Regular cardiac myocyte (primary cell): ENCODE results near the gene TSGA10IP. TPM values are rescaled to one million over a fixed set of nuclear protein-coding genes. Genes with fewer than 3 reads are reported as not detected.

Experiments
- total RNA-seq: library from RNA; depleted of rRNA; stranded (reverse); fragments of >200 nt; gene quantifications from 2 replicates; pipeline ENCODE4 v1.2.3, GENCODE V29; 2014

Gene TSGA10IP
- total RNA-seq = not detected in 2 replicates

DNA sequence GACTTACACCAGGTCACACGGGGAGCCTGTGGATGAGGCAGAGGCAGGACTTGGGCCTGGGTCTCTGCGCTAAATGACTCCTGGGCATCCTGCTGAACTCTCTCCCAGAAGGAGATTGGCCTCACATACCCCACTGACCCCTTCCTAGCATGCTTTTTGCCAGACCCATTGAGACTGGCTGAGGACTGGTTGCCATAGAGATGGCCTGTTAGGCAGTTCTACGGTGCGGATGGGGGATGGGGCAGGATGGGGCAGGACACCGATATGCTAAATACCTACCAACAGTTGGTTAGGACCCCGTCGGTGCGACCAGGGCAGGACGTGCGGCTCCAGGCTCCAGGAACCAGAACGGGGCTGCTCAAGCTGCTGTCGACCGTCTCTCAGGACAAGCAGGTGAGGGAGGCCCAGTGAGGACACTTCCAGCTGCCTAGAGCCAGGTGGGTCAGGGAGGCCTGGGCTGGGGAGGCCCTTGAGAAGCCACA is at the start of gene TSGA10IP:
TSS of gene TSGA10IP (plus strand) at position 51 of the 482 bp plus-strand sequence. CDS start at position 247, 196 bp downstream.

DNA sequence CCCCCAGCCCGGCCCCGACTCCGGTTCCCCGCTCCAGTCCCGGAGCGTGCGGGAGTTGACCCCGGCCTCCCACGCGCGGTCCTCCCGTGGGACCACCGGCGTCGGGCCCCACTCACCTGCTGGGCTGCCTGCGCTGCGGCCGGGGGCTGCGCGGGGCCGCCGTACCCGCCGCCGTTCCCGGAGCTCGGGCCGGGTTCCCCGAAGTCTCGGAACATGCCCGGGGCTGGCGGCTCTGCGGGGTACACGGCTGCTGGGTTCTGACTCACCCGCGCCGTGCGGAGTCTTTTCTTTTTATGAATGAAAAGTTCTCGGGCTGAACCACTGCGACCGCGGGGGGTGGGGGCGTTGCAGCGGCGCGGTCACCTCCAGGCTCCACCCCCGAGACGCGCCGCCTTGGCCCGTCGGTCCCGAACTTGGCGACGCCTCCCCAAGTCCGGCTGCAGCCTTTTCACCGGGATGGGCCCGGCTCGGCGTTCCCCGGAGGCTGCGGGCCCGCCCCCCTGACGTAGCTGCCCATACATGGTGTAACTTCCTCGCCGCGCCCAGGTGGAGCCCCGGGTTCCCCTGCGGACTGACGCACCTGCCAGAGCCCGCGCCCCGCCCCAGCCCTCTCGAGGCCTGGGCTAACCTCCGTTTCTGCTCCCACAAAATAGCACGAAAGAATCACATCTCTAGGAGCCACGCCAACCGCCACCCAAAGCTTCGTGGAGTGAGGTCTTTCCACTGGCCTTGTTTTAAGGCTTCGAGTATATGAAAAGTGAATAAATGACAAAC is 45.0 kb upstream of the TSGA10IP start, which contains the start of gene FOSL1:
TSS of gene FOSL1 (minus strand) at position 264 of the 774 bp plus-strand sequence. CDS start at position 215, 49 bp downstream.

DNA sequence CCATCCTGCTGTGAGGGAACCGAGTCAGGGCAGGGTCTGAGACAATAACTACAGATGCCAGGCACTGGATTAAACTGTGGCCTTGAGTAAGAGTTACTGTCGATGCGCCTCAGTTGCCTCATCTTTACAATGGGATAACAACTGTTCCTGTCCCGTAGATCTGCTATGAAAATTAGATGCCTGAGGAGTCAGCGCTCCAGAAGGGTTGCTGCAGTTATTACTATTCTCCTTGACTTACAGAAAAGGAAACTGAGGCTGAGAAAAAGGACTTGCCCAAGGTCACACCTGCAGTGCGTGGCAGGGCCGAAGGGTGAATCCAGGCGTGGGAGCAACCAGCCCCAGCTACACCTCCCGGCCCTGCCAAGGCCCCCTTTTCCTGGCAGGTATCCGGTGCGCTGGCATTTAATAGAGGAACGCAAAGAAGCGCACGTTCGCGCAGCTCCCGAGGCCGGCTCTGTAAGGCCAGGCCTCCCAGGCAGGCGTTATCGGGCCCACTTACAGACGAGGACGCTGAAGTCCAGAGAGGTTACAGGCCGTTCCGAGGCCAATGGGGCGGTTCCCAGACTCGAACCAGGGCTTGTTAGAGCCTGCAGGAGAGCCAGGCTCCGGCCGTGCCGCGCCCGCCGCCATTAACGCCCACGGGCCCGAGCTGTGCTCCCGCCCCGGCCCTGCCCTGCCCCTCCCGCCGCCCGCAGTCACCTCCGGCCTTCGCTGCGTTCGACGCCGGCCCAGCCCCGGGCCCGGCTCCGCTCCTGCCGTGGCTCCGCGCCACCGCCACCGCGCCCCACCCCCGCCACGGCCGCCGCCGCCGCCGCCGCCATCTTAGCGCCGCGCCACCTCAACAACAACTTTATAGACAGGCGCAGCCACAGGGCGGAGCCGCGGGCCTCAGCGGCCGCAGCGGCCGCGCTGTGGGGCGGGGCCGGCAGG is 26.8 kb upstream of the TSGA10IP start, which contains the start of gene C11orf68:
TSS of gene C11orf68 (minus strand) at position 852 of the 930 bp plus-strand sequence. CDS start at position 821, 31 bp downstream.

GRCh38 chr11:65919141-65919572 is 26.1 kb upstream of the TSGA10IP start, which contains the start of gene DRAP1:
Gene DRAP1, plus strand, starts transcription at chr11:65919426. Its CDS starts 76 bp downstream, at chr11:65919502.

DNA sequence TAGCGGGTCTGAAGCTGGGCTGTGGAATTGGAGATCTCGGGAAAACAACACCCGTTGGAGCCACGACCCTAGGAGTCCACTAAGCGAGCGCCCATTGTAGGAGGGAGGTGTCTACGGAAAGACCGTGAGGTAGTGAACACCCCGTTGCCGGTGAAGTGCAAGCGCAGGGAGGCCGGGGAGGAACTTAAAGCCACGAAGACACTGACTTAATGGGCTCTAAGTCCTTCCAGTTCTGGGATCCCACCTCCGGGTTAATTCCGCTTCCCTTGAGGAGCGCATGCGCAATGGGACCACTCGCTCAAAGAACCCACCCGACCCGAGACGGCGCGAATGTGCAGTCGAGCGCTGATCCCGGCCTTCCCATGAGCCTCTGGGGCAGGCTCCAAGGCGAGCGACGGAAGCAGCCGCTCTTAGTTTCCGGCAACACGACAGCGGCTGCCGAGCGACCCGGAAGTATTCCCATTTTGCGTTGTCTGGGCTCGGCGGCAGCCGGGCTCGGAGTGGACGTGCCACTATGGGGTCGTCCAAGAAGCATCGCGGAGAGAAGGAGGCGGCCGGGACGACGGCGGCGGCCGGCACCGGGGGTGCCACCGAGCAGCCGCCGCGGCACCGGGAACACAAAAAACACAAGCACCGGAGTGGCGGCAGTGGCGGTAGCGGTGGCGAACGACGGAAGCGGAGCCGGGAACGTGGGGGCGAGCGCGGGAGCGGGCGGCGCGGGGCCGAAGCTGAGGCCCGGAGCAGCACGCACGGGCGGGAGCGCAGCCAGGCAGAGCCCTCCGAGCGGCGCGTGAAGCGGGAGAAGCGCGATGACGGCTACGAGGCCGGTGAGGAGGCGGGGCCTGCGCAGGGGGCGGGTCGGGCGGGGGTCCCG is 16.2 kb downstream of the TSGA10IP start, which contains the start of gene SART1:
TSS of gene SART1 (plus strand) at position 468 of the 874 bp plus-strand sequence. CDS start at position 515, 47 bp downstream.

GRCh38 chr11:66001942-66002647 is 56.8 kb downstream of the TSGA10IP start, which contains the start of the genes BANF1 and EIF1AD:
Gene BANF1, plus strand, starts transcription at chr11:66002503. Its CDS starts 748 bp downstream, at chr11:66003251.
Gene EIF1AD, minus strand, starts transcription at chr11:66002157. Its CDS starts 1,768 bp downstream, at chr11:66000389.

Other genes starting within 250 kb of the TSGA10IP start
- gene KAT5, start 233.2 kb upstream of the TSGA10IP start, total RNA-seq = 33.5 and 36.6 TPM in 2 replicates
- gene RNASEH2C, start 224.7 kb upstream of the TSGA10IP start, total RNA-seq = 33.0 and 59.0 TPM in 2 replicates
- gene AP5B1, start 164.5 kb upstream of the TSGA10IP start, total RNA-seq = 7.7 and 8.5 TPM in 2 replicates
- gene OVOL1, start 158.4 kb upstream of the TSGA10IP start, total RNA-seq = under 0.01 TPM in 1 of 2 replicates, not detected in the other
- gene SNX32, start 111.5 kb upstream of the TSGA10IP start, total RNA-seq = 0.38 and 2.5 TPM in 2 replicates
- 677 and 1,304 TPM in 2 replicates for gene CFL1, start 87.3 kb upstream of the TSGA10IP start, total RNA-seq
- gene MUS81, start 85.0 kb upstream of the TSGA10IP start, total RNA-seq = 45.4 and 48.7 TPM in 2 replicates
- gene EFEMP2, start 72.7 kb upstream of the TSGA10IP start, total RNA-seq = 44.9 and 71.0 TPM in 2 replicates
- gene CTSW, start 65.6 kb upstream of the TSGA10IP start, total RNA-seq = not detected in 2 replicates
- 128 and 212 TPM in 2 replicates for gene FIBP, start 57.0 kb upstream of the TSGA10IP start, total RNA-seq
- 80.3 and 108 TPM in 2 replicates for gene CCDC85B, start 54.8 kb upstream of the TSGA10IP start, total RNA-seq
- 17.5 and 28.6 TPM in 2 replicates for gene FOSL1, start 45.1 kb upstream of the TSGA10IP start, total RNA-seq
- gene C11orf68, start 26.4 kb upstream of the TSGA10IP start, total RNA-seq = 17.1 and 21.1 TPM in 2 replicates
- gene DRAP1, start 26.1 kb upstream of the TSGA10IP start, total RNA-seq = 130 and 436 TPM in 2 replicates
- gene SART1, start 16.3 kb downstream of the TSGA10IP start, total RNA-seq = 28.5 and 63.6 TPM in 2 replicates
- 26.8 and 40.8 TPM in 2 replicates for gene EIF1AD, start 56.7 kb downstream of the TSGA10IP start, total RNA-seq
- 10.7 and 54.1 TPM in 2 replicates for gene BANF1, start 57.0 kb downstream of the TSGA10IP start, total RNA-seq
- gene CST6, start 66.5 kb downstream of the TSGA10IP start, total RNA-seq = 0.38 and 0.56 TPM in 2 replicates
- under 0.01 and 0.19 TPM in 2 replicates for gene CATSPER1, start 81.0 kb downstream of the TSGA10IP start, total RNA-seq
- gene GAL3ST3, start 103.7 kb downstream of the TSGA10IP start, total RNA-seq = not detected in 2 replicates
- gene SF3B2, start 106.9 kb downstream of the TSGA10IP start, total RNA-seq = 141 and 205 TPM in 2 replicates
- gene PACS1, start 124.8 kb downstream of the TSGA10IP start, total RNA-seq = 21.1 and 33.0 TPM in 2 replicates